B cell (primary cell): ENCODE results near the gene ARHGEF17. TPM values are rescaled to one million over a fixed set of nuclear protein-coding genes. Genes with fewer than 3 reads are reported as not detected.

Experiments
- ATAC-seq: fragments of 200-7000 bp; cut with Tn5 transposase; one replicate; pipeline ENCODE4 v1.10.0; 2021; ENCODE audit warnings: low read depth, mild to moderate bottlenecking, moderate number of reproducible peaks, moderate library complexity
- CTCF ChIA-PET: fragments of 350-600 bp; sonication (Branson Sonifier 250); formaldehyde crosslinking; loops from one replicate; lab custom pipeline; 2021; ENCODE audit warnings: antibody characterized with exemption, inconsistent platforms; lab: Charles Lee
- POLR2A ChIA-PET: fragments of 350-600 bp; sonication (Branson Sonifier 250); formaldehyde crosslinking; loops from one replicate; lab custom pipeline; 2021; ENCODE audit warnings: antibody characterized with exemption; lab: Charles Lee
- DNase-seq: peaks from one replicate; pipeline ENCODE4 v3.0.0; 2013
- H2AFZ ChIP-seq: 2 replicates; pipeline ENCODE4 v1.6.1; 2012; ENCODE audit warnings: mild to moderate bottlenecking, low read depth, low read length; ENCODE audit not compliant: insufficient read depth, poor library complexity, severe bottlenecking
- H3K27ac ChIP-seq, 2 donors: 1 replicate in 1 of 2; 2 replicates in 1 of 2; pipeline ENCODE4 v1.5.1; 2012 to 2013; ENCODE audit warnings: low read length in 2 of 2, mild to moderate bottlenecking in 2 of 2, moderate library complexity in 1 of 2
- H3K27me3 ChIP-seq, 4 experiments: fragments of 200-600 bp in 1 of 4; sonication (generic) in 1 of 4; replicated peaks in 1 of 4; 1 replicate in 2 of 4; 2 replicates in 2 of 4; pipeline versions ENCODE4 v1.6.1 to v1.7.0; 2013 to 2016; ENCODE audit warnings: low read length in 3 of 4, mild to moderate bottlenecking in 2 of 4, mixed read lengths in 1 of 4, moderate library complexity in 1 of 4; ENCODE audit not compliant: insufficient read depth in 4 of 4, control insufficient read depth in 3 of 4; ENCODE audit errors: control extremely low read depth in 1 of 4
- H3K36me3 ChIP-seq, 2 experiments: replicated peaks in 1 of 2; 1 replicate in 1 of 2; 2 replicates in 1 of 2; pipeline versions ENCODE4 v1.6.1 to v1.7.1; 2013; ENCODE audit warnings: low read length in 1 of 2; ENCODE audit not compliant: insufficient read depth in 2 of 2, control insufficient read depth in 1 of 2; ENCODE audit errors: control extremely low read depth in 1 of 2, extremely low read depth in 1 of 2
- H3K4me1 ChIP-seq, 2 donors: fragments of 200-600 bp in 1 of 2; sonication (generic) in 1 of 2; 1 replicate in 1 of 2; 2 replicates in 1 of 2; pipeline versions ENCODE4 v1.5.1 to v1.6.1; 2013 to 2017; ENCODE audit warnings: low read length in 2 of 2; ENCODE audit not compliant: control insufficient read depth in 2 of 2, insufficient read depth in 2 of 2
- H3K4me2 ChIP-seq: replicated peaks from 2 replicates; pipeline ENCODE3; 2012; ENCODE audit warnings: mild to moderate bottlenecking, low read depth, low read length; ENCODE audit not compliant: poor library complexity, severe bottlenecking
- H3K4me3 ChIP-seq, 5 experiments: fragments of 200-600 bp in 1 of 5; sonication (generic) in 1 of 5; 1 replicate in 3 of 5; 2 replicates in 2 of 5; pipeline versions ENCODE4 v1.5.1 to v1.7.0; 2011 to 2016; ENCODE audit warnings: low read length in 4 of 5, mild to moderate bottlenecking in 4 of 5, low read depth in 2 of 5, control low read depth in 1 of 5, moderate library complexity in 1 of 5; ENCODE audit not compliant: insufficient read depth in 1 of 5; ENCODE audit errors: control extremely low read depth in 1 of 5, extremely low read depth in 1 of 5
- H3K79me2 ChIP-seq: fragments of 200-600 bp; sonication (generic); one replicate; pipeline ENCODE4 v1.6.0; 2016; ENCODE audit warnings: low read length; ENCODE audit not compliant: control insufficient read depth, insufficient read depth
- H3K9ac ChIP-seq: fragments of 200-600 bp; sonication (generic); 2 replicates; pipeline ENCODE4 v1.6.1; 2017; ENCODE audit warnings: mild to moderate bottlenecking, low read length, moderate library complexity
- H3K9me3 ChIP-seq, 3 donors: one replicate each; pipeline versions ENCODE4 v1.6.1 to v1.7.1; 2013; ENCODE audit warnings: low read length in 2 of 3; ENCODE audit not compliant: control insufficient read depth in 2 of 3, insufficient read depth in 1 of 3; ENCODE audit errors: control extremely low read depth in 1 of 3
- H4K20me1 ChIP-seq: 2 replicates; pipeline ENCODE4 v1.6.0; 2012; ENCODE audit warnings: mild to moderate bottlenecking, low read length; ENCODE audit not compliant: insufficient read depth, control insufficient read depth, poor library complexity, severe bottlenecking
- H3K27ac Mint-ChIP-seq: one replicate; pipeline ENCODE4 v1.8.0; 2021; ENCODE audit warnings: mixed read lengths
- H3K27me3 Mint-ChIP-seq: one replicate; pipeline ENCODE4 v1.8.0; 2021; ENCODE audit warnings: mixed read lengths
- H3K4me1 Mint-ChIP-seq: one replicate; pipeline ENCODE4 v1.8.0; 2021; ENCODE audit warnings: mixed read lengths
- H3K4me3 Mint-ChIP-seq: one replicate; pipeline ENCODE4 v1.8.0; 2021; ENCODE audit warnings: mixed read lengths
- H3K9me3 Mint-ChIP-seq: one replicate; pipeline ENCODE4 v1.8.0; 2022; ENCODE audit warnings: mixed read lengths; ENCODE audit not compliant: insufficient read depth
- EZH2 ChIP-seq: IDR thresholded peaks from 2 replicates; pipeline ENCODE4 v1.6.1; 2012; ENCODE audit warnings: borderline replicate concordance, low read depth, mild to moderate bottlenecking, moderate library complexity, low read length; ENCODE audit not compliant: insufficient read depth, poor library complexity, severe bottlenecking
- WGBS: methylation state at CpG from one replicate; pipeline ENCODE4 v1.1.5; 2013; ENCODE audit warnings: missing lambda C conversion rate; ENCODE audit not compliant: insufficient coverage; 5-methylcytosine and 5-hydroxymethylcytosine counted together
- intact Hi-C: fragments of 100-400 bp; cut with micrococcal nuclease; formaldehyde crosslinking; loops from one replicate; pipeline ENCODE4 v1.10.0; 2022
- polyA plus RNA-seq: library from polyadenylated mRNA; depleted of rRNA; stranded (reverse); fragments of >200 nt; gene quantifications from 2 replicates; pipeline ENCODE4 v1.2.3, GENCODE V29; 2012
- total RNA-seq, 2 donors: library from RNA; stranded (reverse); fragments of 120-200 nt in 1 of 2; gene quantifications; 1 replicate in 1 of 2; 2 replicates in 1 of 2; pipeline versions ENCODE4 v1.2.3 to v1.2.4, GENCODE V29; 2013 to 2022
- TF ChIP-seq, protein P1 (sequence below): fragments of 200-600 bp; IDR thresholded peaks from one replicate; pipeline ENCODE4 v1.8.0; 2022; ENCODE audit warnings: antibody characterized with exemption, mild to moderate bottlenecking

The ARHGEF17 gene
- total and polyA plus RNA-seq, 2 donors (not counting 1 experiment from before 2014, with no cell fraction given), result 0.05 TPM; not detected in 1

DNA sequence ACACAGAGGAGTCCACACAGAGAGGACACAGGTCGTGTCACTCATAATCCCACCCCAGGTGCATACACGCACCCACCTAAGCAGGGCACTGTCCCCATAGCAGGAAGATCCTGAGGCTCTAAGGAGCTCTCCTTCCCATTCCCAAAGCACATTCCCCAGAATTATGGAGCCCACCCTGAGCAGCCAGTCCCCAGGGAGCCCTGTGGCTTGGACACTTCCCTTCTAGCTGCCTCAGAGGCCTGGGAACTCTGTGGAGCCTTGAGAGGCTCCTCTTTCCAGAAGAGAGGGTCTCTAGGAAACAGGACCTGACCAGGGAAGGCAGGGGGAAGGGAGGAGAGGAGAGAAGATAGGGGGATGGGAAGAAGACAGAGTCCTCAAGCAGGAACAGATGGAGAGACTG, 29.8 kb downstream of the ARHGEF17 start:
- Histone ChIP-seq H3K9me3 (no peaks in the 10 kb centered on the region), H3K27me3 (peaks cover 0 to 8% (median 2%) of the 10 kb centered on the region in 4 experiments), H3K36me3 (no peaks in the 10 kb centered on the region), H4K20me1 (no peaks in the 10 kb centered on the region), H3K4me2 (no peak overlapping the region), H3K4me3 (no peak overlapping the region), H3K79me2 (no peaks in the 10 kb centered on the region), H2AFZ (no peak overlapping the region), H3K27ac (no peak overlapping the region), H3K4me1 (no peaks in the 10 kb centered on the region), H3K9ac (no peak overlapping the region)
- ATAC-seq (no peak), DNase-seq (no peak)
- H3K27me3 Mint-ChIP-seq, result no peaks in the 10 kb centered on the region
- intact Hi-C loops, result no loop called here
- H3K9me3 Mint-ChIP-seq, result no peaks in the 10 kb centered on the region
- no peak overlapping the region for H3K4me3 Mint-ChIP-seq
- no peak for TF ChIP-seq EZH2
- TF ChIP-seq, protein P1, sequence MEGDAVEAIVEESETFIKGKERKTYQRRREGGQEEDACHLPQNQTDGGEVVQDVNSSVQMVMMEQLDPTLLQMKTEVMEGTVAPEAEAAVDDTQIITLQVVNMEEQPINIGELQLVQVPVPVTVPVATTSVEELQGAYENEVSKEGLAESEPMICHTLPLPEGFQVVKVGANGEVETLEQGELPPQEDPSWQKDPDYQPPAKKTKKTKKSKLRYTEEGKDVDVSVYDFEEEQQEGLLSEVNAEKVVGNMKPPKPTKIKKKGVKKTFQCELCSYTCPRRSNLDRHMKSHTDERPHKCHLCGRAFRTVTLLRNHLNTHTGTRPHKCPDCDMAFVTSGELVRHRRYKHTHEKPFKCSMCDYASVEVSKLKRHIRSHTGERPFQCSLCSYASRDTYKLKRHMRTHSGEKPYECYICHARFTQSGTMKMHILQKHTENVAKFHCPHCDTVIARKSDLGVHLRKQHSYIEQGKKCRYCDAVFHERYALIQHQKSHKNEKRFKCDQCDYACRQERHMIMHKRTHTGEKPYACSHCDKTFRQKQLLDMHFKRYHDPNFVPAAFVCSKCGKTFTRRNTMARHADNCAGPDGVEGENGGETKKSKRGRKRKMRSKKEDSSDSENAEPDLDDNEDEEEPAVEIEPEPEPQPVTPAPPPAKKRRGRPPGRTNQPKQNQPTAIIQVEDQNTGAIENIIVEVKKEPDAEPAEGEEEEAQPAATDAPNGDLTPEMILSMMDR, result no peak
- H3K27ac Mint-ChIP-seq, result no peak overlapping the region
- no peaks in the 10 kb centered on the region for H3K4me1 Mint-ChIP-seq
- ChIA-PET POLR2A (interaction anchor here (0.7 kb wide), 2 partner anchors 44 to 99 kb away, joined by 5 to 7 read pairs; no protein-coding TSS in a partner anchor), CTCF (interaction anchor here (0.7 to 6.5 kb wide), 7 partner anchors 13 to 152 kb away, joined by 3 to 157 read pairs (median 16); partner anchors contain the start of gene ARHGEF17)
- 77% methylated on average over 2 of the region's 2 CpGs for WGBS

DNA sequence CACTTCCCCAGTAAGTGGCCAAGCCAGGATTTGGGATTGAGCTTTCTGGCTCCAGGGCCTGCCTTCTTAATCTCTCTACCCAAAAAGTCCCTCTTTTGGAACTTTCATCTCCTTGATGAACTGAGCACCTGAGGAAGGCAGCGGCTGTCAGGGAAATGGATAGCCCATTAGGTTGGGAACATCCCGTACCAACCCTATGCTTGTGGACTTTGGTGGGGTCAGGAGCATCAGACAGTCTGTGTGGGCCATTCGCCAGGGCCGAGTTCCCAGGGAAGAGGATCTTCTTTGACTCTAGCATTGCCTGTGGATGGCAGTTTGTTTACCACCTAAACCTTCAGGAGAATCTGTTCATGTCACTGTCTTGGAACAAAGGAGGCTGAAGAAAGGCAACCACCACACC, 30.2 kb downstream of the ARHGEF17 start:
- Mint-ChIP-seq H3K4me1 (no peaks in the 10 kb centered on the region), H3K4me3 (no peak overlapping the region), H3K27me3 (no peaks in the 10 kb centered on the region), H3K27ac (no peak overlapping the region), H3K9me3 (no peaks in the 10 kb centered on the region)
- DNase-seq, result no peak
- no peaks in the 10 kb centered on the region for H4K20me1 ChIP-seq
- peaks cover 0 to 8% (median 2%) of the 10 kb centered on the region in 4 experiments for H3K27me3 ChIP-seq
- H3K4me1 ChIP-seq, result no peaks in the 10 kb centered on the region
- no peaks in the 10 kb centered on the region for H3K79me2 ChIP-seq
- H3K27ac ChIP-seq, result no peak overlapping the region
- no peak overlapping the region for H3K4me3 ChIP-seq
- ChIA-PET CTCF (interaction anchor here (3.5 to 6.5 kb wide), 3 partner anchors 13 to 31 kb away, joined by 9 to 157 read pairs (median 22); partner anchors contain the start of gene ARHGEF17), POLR2A (no interaction called here)
- H3K36me3 ChIP-seq, result no peaks in the 10 kb centered on the region
- H3K9ac ChIP-seq, result no peak overlapping the region
- 97% methylated on average over 4 of the region's 4 CpGs for WGBS
- H3K4me2 ChIP-seq, result no peak overlapping the region
- no peak overlapping the region for H2AFZ ChIP-seq
- no peak for ATAC-seq
- no peaks in the 10 kb centered on the region for H3K9me3 ChIP-seq
- intact Hi-C loops, result no loop called here
- no peak for TF ChIP-seq EZH2
- TF ChIP-seq, protein P1, result no peak
